GM12874 (cell line): Measurements from ENCODE around the gene TGFBI.

Source experiments
- CTCF ChIP-seq: IDR thresholded peaks from 2 replicates; pipeline ENCODE4 v1.5.1; 2011; ENCODE audit warnings: low read depth, mild to moderate bottlenecking, control low read depth, low read length, moderate library complexity; ENCODE audit not compliant: insufficient read depth

TGFBI gene

GRCh38 chr5:136055612-136056309, 27.0 kb downstream of the TGFBI start:
- no peak for TF ChIP-seq CTCF

- no peak for TF ChIP-seq CTCF
These were observed 27.5 kb downstream of the TGFBI start for GRCh38 chr5:136056336-136056735.

GRCh38 chr5:136056771-136057335, 28.1 kb downstream of the TGFBI start:
- no peak for TF ChIP-seq CTCF

- TF ChIP-seq CTCF = no peak
These were observed 28.7 kb downstream of the TGFBI start for GRCh38 chr5:136057401-136058038.

DNA sequence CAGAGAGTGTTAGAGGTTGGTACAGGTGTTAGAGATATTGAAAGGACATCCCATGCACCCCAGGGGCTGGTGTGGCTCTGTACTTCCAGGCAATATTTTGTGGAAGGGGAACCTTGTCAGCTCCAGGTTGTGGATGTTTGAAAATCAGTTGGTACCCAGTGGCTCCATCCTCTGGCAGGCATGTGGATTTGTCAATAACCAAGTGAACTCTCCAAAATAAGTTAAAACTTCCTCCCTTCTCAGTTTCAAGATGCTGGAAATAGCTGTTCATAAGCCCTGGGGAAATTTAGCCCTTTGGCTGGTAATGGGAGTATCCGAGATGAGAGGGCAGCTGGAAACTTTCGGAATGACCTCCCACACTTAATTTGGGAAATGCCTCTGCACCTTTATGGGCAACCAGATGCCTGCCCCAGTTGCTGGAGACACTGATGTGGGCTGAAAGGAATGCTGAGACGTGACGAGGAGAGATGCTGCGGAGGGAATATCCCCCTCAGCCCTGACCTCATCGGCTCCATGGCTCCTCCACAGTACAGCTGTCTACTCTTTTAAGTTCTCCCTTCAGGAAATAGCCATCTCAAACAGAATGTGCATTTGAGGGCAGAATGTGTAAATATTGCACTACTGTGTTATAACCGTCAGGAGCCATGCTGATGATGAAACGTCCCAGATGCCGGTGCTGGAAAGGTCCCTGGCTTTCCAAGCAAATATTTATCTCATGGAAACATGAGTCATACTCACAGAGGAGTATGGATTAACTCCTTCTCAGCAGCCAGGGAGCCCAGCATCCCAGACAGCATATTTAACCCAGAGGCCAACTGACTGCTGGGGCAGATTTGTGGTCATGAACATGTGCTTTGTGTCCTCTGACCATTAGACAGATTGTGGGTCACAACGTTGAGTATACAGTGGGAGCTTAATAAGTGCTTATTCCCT, 29.5 kb downstream of the TGFBI start:
- TF ChIP-seq CTCF = no peak

- no peak for TF ChIP-seq CTCF
These were observed 30.2 kb downstream of the TGFBI start for GRCh38 chr5:136058972-136059354.

GRCh38 chr5:136060963-136061362, 32.2 kb downstream of the TGFBI start:
- TF ChIP-seq CTCF = no peak
